Measurements from ENCODE around the gene GALNT17.
"Not testable (repeated sequence)": the region's sequence is repeated elsewhere in the genome, so short reads cannot be mapped to it uniquely, and the experiment has no call there.

GALNT17 gene

DNA sequence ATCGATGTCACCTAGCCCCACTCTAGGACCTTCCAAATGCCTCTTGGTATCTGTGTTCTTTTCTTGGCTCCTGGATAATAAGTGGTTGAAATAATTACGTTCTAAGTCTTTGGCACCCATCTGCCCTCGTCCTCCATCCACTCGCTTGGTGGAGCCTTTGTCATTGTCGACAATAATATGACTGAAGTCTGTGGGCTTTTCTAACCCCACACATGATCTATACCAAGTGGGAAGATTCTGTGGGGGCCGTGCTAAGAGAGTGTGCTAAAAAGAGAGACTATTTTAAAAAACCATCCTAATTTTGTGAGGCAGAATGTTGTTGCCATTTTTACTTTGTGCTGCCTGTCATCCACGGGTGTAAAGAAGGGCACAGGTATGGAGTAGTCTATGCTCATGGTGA, 113.1 kb downstream of the GALNT17 start:
- TF ChIP-seq, protein P1, sequence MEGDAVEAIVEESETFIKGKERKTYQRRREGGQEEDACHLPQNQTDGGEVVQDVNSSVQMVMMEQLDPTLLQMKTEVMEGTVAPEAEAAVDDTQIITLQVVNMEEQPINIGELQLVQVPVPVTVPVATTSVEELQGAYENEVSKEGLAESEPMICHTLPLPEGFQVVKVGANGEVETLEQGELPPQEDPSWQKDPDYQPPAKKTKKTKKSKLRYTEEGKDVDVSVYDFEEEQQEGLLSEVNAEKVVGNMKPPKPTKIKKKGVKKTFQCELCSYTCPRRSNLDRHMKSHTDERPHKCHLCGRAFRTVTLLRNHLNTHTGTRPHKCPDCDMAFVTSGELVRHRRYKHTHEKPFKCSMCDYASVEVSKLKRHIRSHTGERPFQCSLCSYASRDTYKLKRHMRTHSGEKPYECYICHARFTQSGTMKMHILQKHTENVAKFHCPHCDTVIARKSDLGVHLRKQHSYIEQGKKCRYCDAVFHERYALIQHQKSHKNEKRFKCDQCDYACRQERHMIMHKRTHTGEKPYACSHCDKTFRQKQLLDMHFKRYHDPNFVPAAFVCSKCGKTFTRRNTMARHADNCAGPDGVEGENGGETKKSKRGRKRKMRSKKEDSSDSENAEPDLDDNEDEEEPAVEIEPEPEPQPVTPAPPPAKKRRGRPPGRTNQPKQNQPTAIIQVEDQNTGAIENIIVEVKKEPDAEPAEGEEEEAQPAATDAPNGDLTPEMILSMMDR (conservative IDR thresholded peaks at IDR 0.05): no peak
- H3K27ac ChIP-seq: no peak overlapping the region

DNA sequence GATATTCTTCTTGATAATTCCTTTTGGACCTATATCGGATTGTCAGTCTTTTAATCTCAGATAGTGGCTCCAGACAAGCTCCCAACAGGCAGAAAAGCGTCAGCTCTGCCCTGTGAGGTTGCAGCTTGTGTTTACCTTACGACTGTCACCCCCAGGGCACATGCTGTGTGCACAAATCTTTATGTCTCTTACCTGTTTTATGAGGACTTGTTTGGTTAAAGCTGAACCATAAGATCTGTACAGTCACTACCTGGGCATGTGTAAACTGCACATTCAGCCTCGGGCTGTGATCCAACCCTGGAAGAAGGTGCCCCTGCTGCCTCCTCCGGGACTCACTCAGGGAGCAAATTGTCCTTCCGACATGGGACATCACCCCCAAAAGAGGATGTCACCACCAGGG, 119.8 kb downstream of the GALNT17 start:
- H3K27ac ChIP-seq: peak overlapping the region; percentile 42
- TF ChIP-seq, protein P1 (conservative IDR thresholded peaks at IDR 0.05): no peak

DNA sequence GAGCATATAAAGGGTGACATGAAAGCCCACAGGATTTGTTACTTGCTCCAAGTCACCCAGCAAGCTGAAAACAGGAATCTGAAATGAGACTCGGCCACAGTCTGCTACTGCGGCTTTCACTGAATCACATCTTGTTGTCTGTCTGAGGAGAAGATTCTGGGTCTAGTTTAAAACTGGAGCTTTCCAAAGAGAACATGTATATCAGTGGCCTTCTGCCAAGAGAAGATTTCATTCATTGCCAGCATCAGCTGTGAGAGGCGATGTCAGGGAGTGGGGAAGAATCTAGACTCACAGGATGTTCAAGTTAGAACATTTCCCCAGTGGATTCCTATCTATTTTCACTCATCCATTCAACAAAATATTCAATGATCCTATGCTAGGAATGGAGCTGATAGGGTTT, 122.8 kb downstream of the GALNT17 start:
- TF ChIP-seq, protein P1 (conservative IDR thresholded peaks at IDR 0.05): no peak
- H3K27ac ChIP-seq: no peak overlapping the region

DNA sequence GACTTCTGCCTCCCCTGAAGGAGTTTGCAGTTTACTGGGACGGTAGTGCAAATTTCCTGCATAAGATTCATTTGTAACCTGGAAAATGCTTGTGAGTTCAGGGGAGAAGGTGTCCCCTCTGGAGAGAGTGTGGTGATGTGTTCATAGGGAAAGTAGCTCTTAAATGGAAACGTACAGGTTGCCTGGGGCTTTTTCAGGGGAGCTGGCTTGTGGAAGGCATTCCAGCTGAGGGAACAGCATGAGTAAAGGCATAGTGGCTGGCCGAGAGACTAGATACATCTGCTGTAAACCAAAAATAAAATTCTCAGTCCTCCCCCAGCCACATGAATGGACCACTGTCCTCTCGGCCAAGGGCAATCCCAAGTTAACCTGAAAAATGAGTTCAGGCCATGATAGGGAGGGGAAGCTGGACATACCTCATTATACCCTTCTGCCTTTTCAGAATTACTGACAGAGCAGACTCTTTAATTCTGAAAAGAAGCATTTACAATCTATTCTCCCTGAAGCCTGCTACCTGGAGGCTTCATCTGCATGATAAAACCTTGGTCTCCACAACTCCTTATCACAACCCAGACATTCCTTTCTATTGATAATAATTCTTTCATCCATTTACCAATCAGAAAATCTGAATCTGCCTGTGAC, 123.7 kb downstream of the GALNT17 start:
- TF ChIP-seq, protein P1 (conservative IDR thresholded peaks at IDR 0.05): no peak
- no peak overlapping the region for H3K27ac ChIP-seq

DNA sequence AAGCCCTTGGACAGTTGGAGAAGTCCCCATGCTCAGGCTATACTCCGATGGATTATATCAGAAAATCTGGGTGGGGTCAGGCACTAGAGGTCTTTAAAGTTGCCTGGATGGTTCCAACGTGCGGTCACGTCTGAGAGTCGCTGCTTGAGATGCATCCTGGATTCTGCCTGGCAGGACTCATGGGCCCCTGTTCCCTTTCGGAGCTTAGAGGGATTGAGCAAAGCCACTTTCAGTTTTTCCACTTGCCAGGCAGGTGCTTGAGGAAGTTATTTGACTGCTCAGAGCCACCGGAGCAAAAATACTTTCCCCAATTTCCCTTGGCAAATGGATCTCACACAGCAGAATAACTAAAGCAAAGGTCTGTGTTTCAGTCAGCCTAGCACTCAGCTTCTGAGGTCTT, 129.1 kb downstream of the GALNT17 start:
- H3K27ac ChIP-seq: no peak overlapping the region
- TF ChIP-seq, protein P1 (conservative IDR thresholded peaks at IDR 0.05): no peak

DNA sequence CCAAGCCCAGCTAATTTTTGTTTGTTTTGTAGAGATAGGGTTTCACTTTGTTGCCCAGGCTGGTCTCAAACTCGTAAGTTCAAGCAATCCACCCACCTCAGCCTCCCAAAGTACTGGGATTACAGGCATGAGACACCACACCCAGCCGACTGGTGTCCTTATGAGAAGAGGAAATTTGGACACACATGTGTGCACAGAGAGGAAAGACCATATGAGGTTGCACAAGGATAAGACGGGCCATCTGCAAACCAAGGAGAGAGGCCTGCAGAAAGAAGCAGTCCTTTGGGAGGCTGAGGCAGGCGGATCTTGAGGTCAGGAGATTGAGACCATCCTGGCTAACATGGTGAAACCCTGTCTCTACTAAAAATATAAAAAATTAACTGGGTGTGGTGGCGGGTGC, 130.9 kb downstream of the GALNT17 start:
- H3K27ac ChIP-seq: not testable (repeated sequence)

DNA sequence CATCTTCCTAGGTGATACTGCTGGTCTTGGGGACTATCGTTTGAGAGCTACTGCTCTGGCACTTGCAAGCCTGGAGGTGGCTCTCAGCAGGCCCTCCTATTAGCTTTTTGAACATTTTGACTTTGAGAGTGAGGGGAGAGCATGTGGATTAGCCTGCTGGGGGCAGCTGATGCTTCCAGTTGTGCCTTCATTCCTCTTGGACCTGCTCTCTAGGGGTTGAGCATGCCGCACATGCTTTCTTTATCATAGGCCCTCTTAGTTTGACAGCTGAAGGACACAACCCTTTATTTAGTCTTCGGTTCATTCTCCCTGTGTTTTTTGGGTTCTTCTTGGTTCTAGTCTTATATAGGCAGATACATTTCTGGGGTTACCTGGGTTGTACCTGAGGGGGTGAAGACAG, 132.1 kb downstream of the GALNT17 start:
- TF ChIP-seq, protein P1 (conservative IDR thresholded peaks at IDR 0.05): no peak
- H3K27ac ChIP-seq: no peak overlapping the region

DNA sequence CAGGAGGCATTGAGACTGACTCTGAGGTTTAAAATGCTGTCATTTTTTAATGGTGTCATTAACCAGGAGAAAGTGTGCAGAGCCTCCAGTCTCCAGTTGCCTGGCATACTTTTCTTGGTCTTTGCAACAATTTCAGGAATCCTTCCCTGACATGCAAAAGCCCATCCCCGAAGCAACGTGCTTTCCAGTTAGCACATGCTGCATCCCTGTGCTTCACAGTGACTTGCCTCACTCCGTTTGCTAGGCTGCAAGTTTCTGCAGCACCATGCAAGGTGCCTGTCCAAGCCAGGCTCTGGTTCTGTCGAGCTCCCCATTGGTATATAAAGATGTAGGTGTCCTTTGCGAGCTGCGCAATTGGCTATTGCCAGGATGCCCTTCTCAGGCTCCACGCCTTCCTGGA, 135.0 kb downstream of the GALNT17 start:
- TF ChIP-seq, protein P1 (conservative IDR thresholded peaks at IDR 0.05): no peak
- no peak overlapping the region for H3K27ac ChIP-seq
